GM21390 (cell line): ENCODE results near the gene ZNF513.
"Not testable (repeated sequence)": the region's sequence is repeated elsewhere in the genome, so short reads cannot be mapped to it uniquely, and the experiment has no call there.

Experiments
- ATAC-seq: cut with Tn5 transposase; IDR thresholded peaks from one replicate; pipeline ENCODE4 v1.9.1; 2021; ENCODE audit not compliant: unreplicated experiment

ZNF513 gene

GRCh38 chr2:27356382-27357181 lies 24.0 kb downstream of the ZNF513 start, which contains the start of gene GTF3C2:
Gene GTF3C2 (minus strand): TSS chr2:27356764. CDS start chr2:27343554, 13,210 bp downstream.
- peak; percentile 78 for ATAC-seq

- peak; percentile 27 for ATAC-seq
Observed at GRCh38 chr2:27356056-27356381, 24.5 kb downstream of the ZNF513 start.

DNA sequence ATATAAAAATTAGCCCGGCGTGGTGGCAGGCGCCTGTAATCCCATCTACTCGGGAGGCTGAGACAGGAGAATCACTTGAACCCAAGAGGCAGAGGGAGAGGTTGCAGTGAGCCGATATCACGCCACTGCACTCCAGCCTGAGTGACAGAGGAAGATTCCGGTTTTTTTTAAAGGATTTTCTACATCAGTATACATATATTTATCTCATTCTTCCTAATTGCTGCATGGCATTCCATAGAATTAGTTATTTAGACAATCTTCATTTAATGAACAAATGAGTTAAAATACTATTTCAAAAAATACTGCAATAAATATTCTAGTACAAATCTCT lies 26.0 kb downstream of the ZNF513 start:
- no peak for ATAC-seq

DNA sequence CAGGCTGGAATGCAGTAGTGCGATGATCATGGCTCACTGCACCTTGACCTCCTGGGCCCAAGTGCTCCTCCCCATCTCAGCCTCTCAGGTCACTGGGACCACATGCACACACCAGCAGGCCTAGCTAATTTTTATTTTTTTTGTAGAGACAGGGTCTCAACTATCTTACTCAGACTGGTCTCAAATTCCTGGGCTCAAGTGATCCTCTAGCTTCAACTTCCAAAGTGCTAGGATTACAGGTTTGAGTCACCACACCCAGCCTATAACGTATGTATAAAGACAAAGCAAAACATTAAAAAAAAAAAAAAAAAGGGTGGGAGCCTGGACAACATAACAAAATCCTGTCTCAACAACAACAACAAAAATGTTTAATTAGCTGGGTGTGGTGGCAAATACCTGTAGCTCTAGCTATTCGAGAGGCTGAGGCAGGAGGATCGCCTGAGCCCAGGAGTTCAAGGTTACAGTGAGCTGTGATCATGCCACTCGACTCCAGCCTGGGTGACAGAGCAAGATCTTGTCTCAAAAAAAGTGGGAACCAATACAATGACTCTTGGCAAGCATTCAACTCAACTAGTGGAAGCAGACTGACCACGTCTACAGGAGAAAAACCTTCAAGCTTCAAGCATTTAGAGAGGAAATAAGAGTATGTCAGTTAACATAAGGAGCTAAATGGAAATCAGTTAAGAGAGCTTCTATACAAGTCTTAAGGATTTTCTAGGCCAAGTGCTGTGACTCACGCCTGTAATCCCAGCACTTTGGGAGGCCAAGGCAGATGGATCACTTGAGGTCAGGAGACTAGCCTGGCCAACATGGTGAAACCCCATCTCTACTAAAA lies 26.6 kb downstream of the ZNF513 start:
- ATAC-seq: no peak

DNA sequence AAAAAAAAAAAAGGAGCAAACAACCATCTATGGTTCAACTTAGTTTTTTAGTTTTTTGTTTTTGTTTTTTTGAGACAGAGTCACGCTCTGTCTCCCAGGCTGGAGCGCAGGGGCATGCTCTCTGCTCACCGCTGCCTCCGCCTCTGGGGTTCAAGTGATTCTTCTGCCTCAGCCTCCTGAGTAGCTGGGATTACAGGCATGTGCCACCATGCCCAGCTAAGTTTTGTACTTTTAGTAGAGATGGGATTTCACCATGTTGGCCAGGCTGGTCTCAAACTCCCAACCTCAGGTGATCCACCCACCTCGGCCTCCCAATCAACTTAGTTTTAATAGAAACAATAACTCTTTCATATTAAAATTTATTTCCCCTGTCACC lies 27.2 kb downstream of the ZNF513 start:
- ATAC-seq: not testable (repeated sequence)

DNA sequence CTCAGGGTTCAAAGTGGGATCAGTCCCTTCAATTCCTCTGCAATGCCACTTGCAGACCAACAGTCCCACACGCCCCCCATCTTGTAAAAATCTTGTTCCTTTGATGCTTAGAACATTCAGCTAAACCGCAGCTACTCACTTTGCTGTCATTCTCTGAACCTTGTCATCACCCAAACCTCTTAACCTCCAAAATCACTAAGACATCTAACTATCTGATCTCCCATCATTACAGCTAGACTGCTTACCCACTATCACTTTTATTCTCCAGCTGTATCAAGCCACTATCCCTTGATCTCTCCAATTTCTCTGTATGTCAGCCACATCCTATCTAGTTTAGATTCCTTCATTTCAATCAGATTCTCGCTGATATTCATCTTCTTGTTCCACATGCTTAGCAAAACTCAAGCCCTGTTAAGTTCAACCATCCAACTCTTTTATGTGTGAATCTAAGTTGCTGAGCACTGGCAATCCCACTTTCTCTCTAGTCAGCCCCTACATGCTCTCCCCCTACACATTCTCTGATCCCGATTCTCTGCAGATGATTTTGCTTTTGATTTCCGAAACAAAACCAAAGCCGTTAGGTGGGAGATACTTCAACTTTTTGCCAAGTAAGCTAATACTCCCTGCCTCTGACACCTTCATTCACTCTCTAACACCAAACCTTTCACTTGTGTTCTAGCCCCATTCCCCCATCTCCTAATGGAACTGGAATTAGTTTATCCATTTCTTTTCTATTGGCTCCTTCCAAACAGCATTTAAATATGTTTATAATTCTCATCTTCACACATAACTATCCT lies 28.5 kb downstream of the ZNF513 start:
- no peak for ATAC-seq

DNA sequence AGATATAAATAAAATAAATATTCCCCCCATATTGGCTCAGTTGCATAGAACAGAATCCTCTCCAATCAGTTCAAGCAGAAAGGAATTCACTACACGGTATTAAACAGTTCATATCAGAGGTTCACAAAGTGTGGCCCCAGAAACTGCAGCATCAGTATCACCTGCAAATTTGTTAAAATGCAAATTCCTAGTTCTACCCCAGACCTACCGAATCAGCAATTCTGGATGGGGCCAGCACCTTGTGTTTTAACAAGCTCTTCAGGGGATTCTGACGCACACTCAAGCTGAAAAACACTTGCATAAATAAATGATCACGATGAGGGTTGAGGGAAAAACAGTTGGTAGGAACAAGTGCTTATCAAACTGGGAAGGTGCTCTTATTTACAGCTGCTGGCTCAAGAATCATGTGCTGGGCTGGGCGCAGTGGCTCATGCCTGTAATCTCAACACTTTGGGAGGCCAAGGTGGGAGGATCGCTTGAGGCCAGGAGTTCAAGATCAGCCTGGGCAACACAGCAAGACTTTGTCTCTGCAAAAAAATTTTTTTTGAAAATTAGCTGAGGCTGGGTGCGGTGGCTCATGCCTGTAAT lies 30.3 kb downstream of the ZNF513 start:
- ATAC-seq: no peak

- ATAC-seq: no peak
Observed at GRCh38 chr2:27347641-27348040, 32.9 kb downstream of the ZNF513 start.

DNA sequence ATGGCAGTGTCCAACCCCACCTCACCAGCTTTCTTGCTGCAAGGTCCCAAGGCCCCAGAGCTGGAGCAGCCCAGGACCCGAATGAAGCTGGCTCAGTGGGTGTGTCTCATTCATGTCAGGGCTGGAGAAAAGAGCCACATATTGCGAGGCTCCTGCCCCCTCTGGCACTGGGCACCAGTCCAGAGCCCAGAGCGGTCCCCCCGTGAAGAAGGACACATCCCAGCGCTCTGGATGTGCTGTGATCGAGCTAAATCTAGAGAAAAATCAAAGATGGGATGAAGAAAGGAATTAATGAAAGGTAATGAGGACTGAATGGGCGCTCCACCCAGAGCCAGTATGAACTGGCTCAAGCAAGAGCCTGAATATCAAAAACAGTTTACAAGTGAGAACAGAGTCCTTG lies 44.4 kb downstream of the ZNF513 start:
- no peak for ATAC-seq

DNA sequence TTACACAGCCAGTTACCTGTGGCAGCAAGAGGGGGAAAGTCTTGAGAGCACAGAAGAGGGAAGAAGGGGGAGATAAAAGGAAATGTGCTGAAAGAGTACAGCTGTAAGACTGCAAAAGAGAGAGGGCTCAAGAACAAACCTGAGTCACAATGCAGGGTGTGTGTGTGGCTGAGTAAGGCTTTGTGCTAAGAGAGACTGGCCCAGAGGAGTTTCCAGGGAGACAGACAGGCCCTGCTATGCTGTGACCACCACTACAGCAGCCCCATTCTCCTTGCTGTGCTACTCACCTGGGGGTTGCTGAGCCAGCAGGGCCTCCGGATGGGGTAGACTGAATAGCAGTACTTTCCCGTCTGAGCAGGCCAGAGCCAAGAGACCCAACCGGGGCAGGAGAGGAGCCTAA lies 45.2 kb downstream of the ZNF513 start:
- no peak for ATAC-seq
